ENCODE data around the gene DDR2. TPM values are rescaled to one million over a fixed set of nuclear protein-coding genes. Genes with fewer than 3 reads are reported as not detected.

The DDR2 gene
- total and polyA plus RNA-seq, 2 of the 4 experiments (the other 2 are of a cell fraction), result 66.1 to 245 TPM

- no TSS peak for BruUV-seq (replicated peaks)
- Histone ChIP-seq H4K91ac (ENCODE audit: insufficient read depth, low read depth, low read length) (no peak overlapping the region), H3K9me3 (ENCODE audit: control insufficient read depth, insufficient read depth, low read length) (no peaks in the 10 kb centered on the region), H3K4me3 (ENCODE audit: insufficient read depth, low read depth, low read length) (no peak overlapping the region), H4K20me1 (ENCODE audit: insufficient read depth, low read length) (peaks cover 43% of the 10 kb centered on the region; the same call in 1 of the 2 replicates), H2BK5ac (ENCODE audit: low read depth, low read length, poor library complexity, severe bottlenecking) (no peak overlapping the region), H3K27ac (ENCODE audit: insufficient read depth, low read length) (no peak overlapping the region; the same call in 1 of the 2 replicates), H2BK15ac (ENCODE audit: low read depth, low read length) (no peak overlapping the region), H3K27me3 (ENCODE audit: control insufficient read depth, insufficient read depth, low read length) (no peaks in the 10 kb centered on the region), H3K23ac (ENCODE audit: low read depth, low read length) (no peak overlapping the region), H3K18ac (ENCODE audit: low read depth, low read length) (no peak overlapping the region), H2AK9ac (replicated peaks; ENCODE audit: low read depth, low read length, poor library complexity) (no peak overlapping the region), H3K4ac (ENCODE audit: low read depth, low read length) (no peak overlapping the region), H3K14ac (replicated peaks; ENCODE audit: low read depth, low read length) (no peak overlapping the region), H3K56ac (ENCODE audit: extremely low read depth, insufficient read depth, low read length) (no peak overlapping the region), H4K5ac (ENCODE audit: low read depth, low read length) (no peak overlapping the region), H3K36me3 (ENCODE audit: control insufficient read depth, insufficient read depth, low read length) (peaks cover 11% of the 10 kb centered on the region), H3K9ac (ENCODE audit: low read depth, low read length) (no peak overlapping the region), H4K8ac (ENCODE audit: low read depth in 2 of 2, low read length in 2 of 2) (no peak overlapping the region), H3K9me1 (ENCODE audit: insufficient read depth, low read length) (peaks cover 13% of the 10 kb centered on the region), H3K79me1 (ENCODE audit: low read depth in 1 of 2, low read length in 2 of 2) (peaks cover 43 to 67% of the 10 kb centered on the region in 2 experiments), H2AK5ac (ENCODE audit: low read depth, low read length) (no peak overlapping the region), H2AFZ (replicated peaks; ENCODE audit: low read length, poor library complexity) (no peak overlapping the region), H2BK20ac (ENCODE audit: low read depth, low read length) (no peak overlapping the region), H3K4me2 (ENCODE audit: low read depth, low read length) (no peak overlapping the region; the same call in 1 of the 2 replicates), H2BK120ac (ENCODE audit: low read depth, low read length) (no peak overlapping the region), H3K4me1 (ENCODE audit: control insufficient read depth, insufficient read depth, low read length) (peaks cover 5% of the 10 kb centered on the region)
- dilution Hi-C loops (cut with HindIII; ENCODE audit: low sequenced_read_pairs, unreplicated experiment) (no loop called here), in situ Hi-C loops (cut with MboI; ENCODE audit: low sequenced_read_pairs) (no loop called here), intact Hi-C loops (cut with micrococcal nuclease) (loop anchor here (2.0 kb wide), 1 partner anchor 13 kb away; no protein-coding TSS in a partner anchor)
- no CpG with 5 or more reads among the region's 1 CpG for WGBS, 2 experiments (ENCODE audit: extremely low coverage in 2 of 2, insufficient read length in 1 of 2)
- ChIA-PET CTCF (no interaction called here), POLR2A (ENCODE audit: unreplicated experiment) (no interaction called here)
- TF ChIP-seq BHLHE40 (IDR thresholded peaks at IDR 0.05; ENCODE audit: low read depth, low read length) (no peak), MAFK (IDR thresholded peaks at IDR 0.05; ENCODE audit: low read depth, low read length) (no peak), POLR2A (IDR thresholded peaks at IDR 0.05; ENCODE audit: low read depth, low read length) (no peak), ELK1 (IDR thresholded peaks at IDR 0.05; ENCODE audit: borderline replicate concordance, low read depth, low read length) (no peak), CEBPB (IDR thresholded peaks at IDR 0.05; ENCODE audit: low read depth, low read length) (no peak), SMC3 (IDR thresholded peaks at IDR 0.05; ENCODE audit: low read depth, low read length) (no peak), CHD1 (IDR thresholded peaks at IDR 0.05; ENCODE audit: low read depth, low read length) (no peak), MAZ (IDR thresholded peaks at IDR 0.05; ENCODE audit: borderline replicate concordance, low read depth, low read length) (no peak), NFE2L2 (IDR thresholded peaks at IDR 0.05; ENCODE audit: low read depth, low read length) (no peak), RAD21 (IDR thresholded peaks at IDR 0.05; ENCODE audit: low read length) (no peak), USF2 (IDR thresholded peaks at IDR 0.05; ENCODE audit: low read depth, low read length) (no peak), MXI1 (IDR thresholded peaks at IDR 0.05; ENCODE audit: borderline replicate concordance, low read depth, low read length) (no peak), CTCF (conservative IDR thresholded peaks at IDR 0.05; ENCODE audit: low read depth, low read length) (no peak)
- ATAC-seq (ENCODE audit: low read depth) (no peak), DNase-seq (no peak)
These were observed 85.4 kb downstream of the DDR2 start for GRCh38 chr1:162717548-162718184.

All from IMR-90 (cell line).